Upper lobe of right lung (tissue), 1 donor: ENCODE results near the gene ANAPC7. TPM values are rescaled to one million over a fixed set of nuclear protein-coding genes. Genes with fewer than 3 reads are reported as not detected.
A peak's percentile ranks its signal among the peaks of the same experiment; 100 is the strongest.

ENCODE experiments used
- ATAC-seq: fragments of 200-7000 bp; cut with Tn5 transposase; one replicate; pipeline ENCODE4 v1.9.1; 2020; ENCODE audit warnings: mild to moderate bottlenecking, moderate library complexity
- DNase-seq: peaks from one replicate; pipeline ENCODE4 v3.0.0-alpha.2; 2020
- H3K27ac ChIP-seq: fragments of 200-600 bp; one replicate; pipeline ENCODE4 v1.8.0; 2022
- H3K27me3 ChIP-seq: fragments of 200-600 bp; one replicate; pipeline ENCODE4 v1.8.0; 2022; ENCODE audit warnings: mild to moderate bottlenecking
- H3K36me3 ChIP-seq: fragments of 200-600 bp; one replicate; pipeline ENCODE4 v1.8.0; 2022
- H3K4me1 ChIP-seq: fragments of 200-600 bp; one replicate; pipeline ENCODE4 v1.8.0; 2022
- H3K4me3 ChIP-seq: fragments of 200-600 bp; one replicate; pipeline ENCODE4 v1.8.0; 2022; ENCODE audit warnings: mild to moderate bottlenecking
- H3K9me3 ChIP-seq: fragments of 200-600 bp; one replicate; pipeline ENCODE4 v1.8.0; 2022
- intact Hi-C: fragments of 100-400 bp; cut with DNase I; formaldehyde crosslinking; loops from one replicate; pipeline ENCODE4 v1.11.0; 2022
- total RNA-seq: library from RNA; stranded (reverse); fragmentation: NEBNext Ultra II Directional; extraction: Animal tissue kit (Norgen Biotek cat#: 25700); gene quantifications from one replicate; pipeline ENCODE4 v1.2.1, GENCODE V29; 2021
- TF ChIP-seq, protein P1 (sequence below): fragments of 200-600 bp; IDR thresholded peaks from one replicate; pipeline ENCODE4 v1.8.0; 2022; ENCODE audit warnings: antibody characterized with exemption
- donor health status: DM: no; HTN: yes; CAD: no; lungs with severe emphysema.

ANAPC7 gene
- total RNA-seq, 1 donor from 2014 or later, result 45.1 TPM

DNA sequence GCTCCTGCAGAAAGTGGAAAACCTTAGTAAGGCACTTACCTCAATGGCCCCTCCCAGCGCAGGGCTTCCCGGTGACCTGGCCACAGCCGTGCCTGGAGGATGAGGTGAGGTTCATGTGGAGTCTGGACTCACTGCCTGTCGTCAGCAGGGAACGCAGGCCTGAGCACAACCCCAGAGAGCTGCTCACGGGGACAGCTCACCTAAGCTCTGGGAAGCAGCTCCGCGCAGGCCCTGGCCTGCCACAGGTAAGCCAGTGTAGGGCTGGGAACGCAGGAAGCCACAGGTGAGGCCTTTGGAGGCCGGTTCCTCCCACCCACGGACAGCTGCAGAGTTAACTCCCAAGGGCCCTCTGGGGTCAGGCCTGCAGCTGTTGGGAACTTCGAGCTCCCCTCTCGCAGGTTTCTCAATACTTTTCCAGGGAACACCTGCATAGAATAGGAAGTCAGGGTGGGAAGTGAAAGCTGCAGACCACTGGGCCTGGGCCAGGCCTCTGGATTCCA is 32.7 kb downstream of the ANAPC7 start:
- H3K9me3 ChIP-seq, result no peaks in the 10 kb centered on the region
- H3K4me3 ChIP-seq, result no peak overlapping the region
- ATAC-seq (peak; percentile 38), DNase-seq (no peak)
- no peaks in the 10 kb centered on the region for H3K27me3 ChIP-seq
- peaks cover 38% of the 10 kb centered on the region for H3K4me1 ChIP-seq
- H3K27ac ChIP-seq, result no peak overlapping the region
- intact Hi-C loops, result no loop called here
- peaks cover 41% of the 10 kb centered on the region for H3K36me3 ChIP-seq
- TF ChIP-seq, protein P1, sequence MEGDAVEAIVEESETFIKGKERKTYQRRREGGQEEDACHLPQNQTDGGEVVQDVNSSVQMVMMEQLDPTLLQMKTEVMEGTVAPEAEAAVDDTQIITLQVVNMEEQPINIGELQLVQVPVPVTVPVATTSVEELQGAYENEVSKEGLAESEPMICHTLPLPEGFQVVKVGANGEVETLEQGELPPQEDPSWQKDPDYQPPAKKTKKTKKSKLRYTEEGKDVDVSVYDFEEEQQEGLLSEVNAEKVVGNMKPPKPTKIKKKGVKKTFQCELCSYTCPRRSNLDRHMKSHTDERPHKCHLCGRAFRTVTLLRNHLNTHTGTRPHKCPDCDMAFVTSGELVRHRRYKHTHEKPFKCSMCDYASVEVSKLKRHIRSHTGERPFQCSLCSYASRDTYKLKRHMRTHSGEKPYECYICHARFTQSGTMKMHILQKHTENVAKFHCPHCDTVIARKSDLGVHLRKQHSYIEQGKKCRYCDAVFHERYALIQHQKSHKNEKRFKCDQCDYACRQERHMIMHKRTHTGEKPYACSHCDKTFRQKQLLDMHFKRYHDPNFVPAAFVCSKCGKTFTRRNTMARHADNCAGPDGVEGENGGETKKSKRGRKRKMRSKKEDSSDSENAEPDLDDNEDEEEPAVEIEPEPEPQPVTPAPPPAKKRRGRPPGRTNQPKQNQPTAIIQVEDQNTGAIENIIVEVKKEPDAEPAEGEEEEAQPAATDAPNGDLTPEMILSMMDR, result no peak

DNA sequence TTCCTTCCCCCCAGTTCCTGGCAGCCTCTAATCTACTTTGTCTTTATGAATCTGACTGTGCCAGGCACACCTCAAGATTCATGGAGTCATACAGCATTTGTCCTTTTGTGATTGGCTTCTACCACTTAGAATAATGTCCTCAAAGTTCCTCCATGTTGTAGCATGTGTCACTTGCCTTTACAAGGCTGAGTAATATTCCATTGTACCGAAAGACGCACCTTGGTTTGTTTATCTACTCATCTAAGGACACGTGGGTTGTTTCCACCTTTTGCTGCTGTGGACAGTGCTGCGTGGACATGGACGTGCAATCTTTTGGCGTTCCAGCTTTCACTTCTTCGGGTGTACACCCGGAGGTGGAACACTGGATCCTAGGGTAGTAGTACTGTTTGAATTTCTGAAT is 33.5 kb downstream of the ANAPC7 start:
- peaks cover 42% of the 10 kb centered on the region for H3K4me1 ChIP-seq
- H3K4me3 ChIP-seq, result no peak overlapping the region
- intact Hi-C loops, result no loop called here
- H3K27me3 ChIP-seq, result no peaks in the 10 kb centered on the region
- TF ChIP-seq, protein P1, result no peak
- H3K27ac ChIP-seq, result no peak overlapping the region
- no peak for DNase-seq
- ATAC-seq, result no peak
- H3K36me3 ChIP-seq, result peaks cover 33% of the 10 kb centered on the region
- H3K9me3 ChIP-seq, result no peaks in the 10 kb centered on the region

DNA sequence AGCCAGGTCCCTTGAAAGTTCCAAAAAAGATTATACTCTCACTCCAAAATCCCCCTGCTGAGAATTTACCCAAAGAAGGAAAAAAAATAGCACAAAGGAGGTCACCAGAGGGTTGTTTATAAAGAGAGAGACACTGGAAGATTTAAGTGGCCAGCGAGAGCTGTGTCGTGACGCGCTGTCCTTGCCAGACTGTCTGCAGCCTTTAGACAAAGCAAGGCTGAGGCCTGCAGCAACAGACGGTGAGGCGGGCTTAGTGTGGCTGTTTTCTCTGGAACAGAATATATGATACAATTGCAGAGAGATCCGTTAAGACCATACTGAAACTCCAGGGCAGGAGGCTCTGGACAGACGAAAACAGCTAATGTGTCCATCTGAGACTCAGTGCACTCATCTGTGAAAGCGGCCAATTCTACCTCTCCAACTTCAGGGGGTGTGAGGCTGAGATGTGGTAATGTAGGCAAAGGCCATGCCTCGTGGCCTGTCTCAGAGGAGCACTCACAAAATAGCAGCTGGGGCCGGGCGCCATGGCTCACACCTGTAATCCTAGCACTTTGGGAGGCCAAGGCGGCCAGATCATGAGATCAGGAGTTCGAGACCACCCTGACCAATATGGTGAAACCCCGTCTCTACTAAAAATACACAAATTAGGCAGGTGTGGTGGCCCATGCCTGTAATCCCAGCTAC is 36.2 kb downstream of the ANAPC7 start:
- H3K9me3 ChIP-seq, result no peaks in the 10 kb centered on the region
- intact Hi-C loops, result no loop called here
- peaks cover 42% of the 10 kb centered on the region for H3K4me1 ChIP-seq
- H3K27ac ChIP-seq, result peak overlapping the region; percentile 65
- H3K27me3 ChIP-seq, result no peaks in the 10 kb centered on the region
- TF ChIP-seq, protein P1, result no peak
- no peak overlapping the region for H3K4me3 ChIP-seq
- ATAC-seq (no peak), DNase-seq (no peak)
- H3K36me3 ChIP-seq, result peaks cover 7% of the 10 kb centered on the region

DNA sequence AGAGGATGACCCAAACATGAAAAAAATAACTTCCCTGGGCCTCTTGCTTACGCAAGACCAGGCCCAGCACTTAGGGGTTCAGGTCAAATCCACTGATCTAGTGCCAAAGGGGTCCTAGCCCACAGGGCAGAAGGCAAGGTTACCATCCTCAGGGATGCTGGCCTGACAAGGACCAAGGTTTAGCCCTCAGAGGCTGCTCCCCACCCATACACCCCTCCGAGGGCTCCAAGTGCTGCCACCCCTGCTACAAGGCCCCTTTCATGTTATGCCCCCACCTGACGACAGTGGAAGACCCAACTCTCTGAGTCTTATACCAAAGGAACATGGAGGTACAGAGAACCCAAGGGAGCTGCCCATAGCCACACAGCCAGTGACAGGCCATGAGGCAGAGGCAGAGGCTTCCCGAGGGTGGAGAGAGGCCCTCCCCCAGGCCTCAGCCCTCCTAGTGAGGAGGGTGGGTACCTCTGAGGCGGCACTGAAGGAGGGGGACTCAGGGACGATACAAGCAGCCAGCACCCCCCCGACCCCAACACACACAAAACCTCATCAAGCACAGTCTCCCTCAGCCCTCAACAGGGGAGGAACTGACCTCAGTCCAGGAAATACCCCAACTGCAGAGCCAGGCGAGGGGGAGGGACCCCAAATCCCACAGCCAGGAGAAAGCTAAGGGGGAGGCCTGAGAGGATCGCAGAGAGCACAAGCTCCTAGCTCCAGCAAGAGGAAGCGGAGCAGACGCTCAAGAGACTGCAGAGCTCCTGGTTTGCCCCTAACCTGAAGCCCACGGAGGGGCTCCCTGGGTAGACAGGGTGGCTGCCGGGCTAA is 37.0 kb downstream of the ANAPC7 start:
- no peaks in the 10 kb centered on the region for H3K9me3 ChIP-seq
- H3K4me1 ChIP-seq, result peaks cover 36% of the 10 kb centered on the region
- no peak for ATAC-seq

DNA sequence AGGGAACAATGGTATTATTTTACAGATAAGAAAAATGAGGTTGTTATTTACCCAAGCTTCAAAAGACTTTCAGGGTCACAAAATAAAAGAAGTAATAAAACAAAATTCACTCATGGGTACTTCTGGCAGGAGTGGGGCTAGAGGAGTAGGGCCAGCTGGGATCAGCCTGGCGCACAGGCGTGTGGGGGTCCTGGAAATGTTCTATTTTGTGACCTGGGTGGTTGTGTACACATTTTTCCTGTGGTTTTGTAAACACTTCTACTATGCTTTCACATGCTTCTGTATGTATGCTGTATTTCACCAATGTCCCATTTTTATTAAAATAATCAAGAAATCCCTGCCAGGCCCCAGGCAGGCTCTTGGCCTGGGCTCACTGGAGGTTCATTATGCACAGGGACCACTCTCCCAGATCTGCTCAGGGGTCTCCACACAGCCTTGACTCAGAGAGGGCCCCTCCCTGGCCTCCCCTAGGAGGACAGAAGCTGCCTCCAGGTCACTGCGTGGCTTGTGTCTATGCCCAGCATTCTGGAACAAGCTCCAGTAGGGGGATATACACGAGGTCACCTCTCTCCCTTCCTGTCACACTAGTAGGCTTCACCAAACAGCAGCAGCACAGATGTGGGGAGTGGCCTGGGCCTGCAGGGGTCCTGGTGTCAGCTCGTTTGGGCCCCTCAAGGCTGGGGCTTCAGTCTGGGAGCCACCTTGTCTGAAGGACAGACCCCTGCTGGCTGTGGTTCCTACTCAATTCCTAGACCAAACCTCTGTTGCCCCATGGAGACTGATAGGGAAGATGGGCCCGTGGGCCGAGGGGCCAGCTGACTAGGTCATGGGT is 37.8 kb downstream of the ANAPC7 start:
- Histone ChIP-seq H3K36me3 (no peaks in the 10 kb centered on the region), H3K9me3 (no peaks in the 10 kb centered on the region), H3K4me3 (no peak overlapping the region), H3K4me1 (peaks cover 27% of the 10 kb centered on the region), H3K27ac (peak overlapping the region; percentile 11), H3K27me3 (no peaks in the 10 kb centered on the region)
- DNase-seq (no peak), ATAC-seq (peak; percentile 65)
- intact Hi-C loops, result no loop called here
- TF ChIP-seq, protein P1, result no peak

More for the DNA sequence above, 37.0 kb downstream of the ANAPC7 start:
- TF ChIP-seq, protein P1, result no peak
- H3K4me3 ChIP-seq, result no peak overlapping the region
- peak overlapping the region; percentile 65 for H3K27ac ChIP-seq
- intact Hi-C loops, result no loop called here
- DNase-seq, result no peak
- no peaks in the 10 kb centered on the region for H3K27me3 ChIP-seq
- no peaks in the 10 kb centered on the region for H3K36me3 ChIP-seq
